ENCODE data around the gene GUCY1B1. TPM values are rescaled to one million over a fixed set of nuclear protein-coding genes. Genes with fewer than 3 reads are reported as not detected.

The GUCY1B1 gene
- polyA plus RNA-seq, 1 of the 3 experiments (the other 2 are of a cell fraction): 0.38 TPM

- Histone ChIP-seq H3K4me1 (ENCODE audit: control insufficient read depth in 1 of 2, insufficient read depth in 2 of 2, low read depth in 1 of 2, low read length in 1 of 2) (no peaks in the 10 kb centered on the region), H3K79me2 (ENCODE audit: insufficient read depth) (no peaks in the 10 kb centered on the region), H3K36me3 (replicated peaks in 1 of 2; ENCODE audit: control insufficient read depth in 1 of 2, insufficient read depth in 2 of 2, low read length in 1 of 2) (no peaks in the 10 kb centered on the region), H3K4me3 (ENCODE audit: low read depth in 2 of 2, low read length in 1 of 2) (no peak overlapping the region), H3K27ac (ENCODE audit: low read depth in 2 of 2, low read length in 1 of 2) (no peak overlapping the region), H3K9ac (no peak overlapping the region), H3K9me2 (no peaks in the 10 kb centered on the region), H3K4me2 (no peak overlapping the region), H3F3A (replicated peaks; ENCODE audit: insufficient read depth) (no peaks in the 10 kb centered on the region), H4K20me1 (ENCODE audit: insufficient read depth) (no peaks in the 10 kb centered on the region), H3K27me3 (ENCODE audit: insufficient read depth) (no peaks in the 10 kb centered on the region), H3K9me3 (no peaks in the 10 kb centered on the region), H2AFZ (ENCODE audit: low read depth) (no peak overlapping the region)
- 65% methylated on average over 5 of the region's 5 CpGs for WGBS (ENCODE audit: low lambda C conversion rate)
- ChIA-PET CTCF (interaction anchor here (1.3 kb wide), 1 partner anchor 10 kb away, joined by 6 read pairs; the partner anchor contains the start of gene GUCY1B1), POLR2A (no interaction called here)
- no peak for DNase-seq
- no peak for TF ChIP-seq SMC3 (IDR thresholded peaks at IDR 0.05; ENCODE audit: low read depth, low read length)
- TF ChIP-seq, protein P1, sequence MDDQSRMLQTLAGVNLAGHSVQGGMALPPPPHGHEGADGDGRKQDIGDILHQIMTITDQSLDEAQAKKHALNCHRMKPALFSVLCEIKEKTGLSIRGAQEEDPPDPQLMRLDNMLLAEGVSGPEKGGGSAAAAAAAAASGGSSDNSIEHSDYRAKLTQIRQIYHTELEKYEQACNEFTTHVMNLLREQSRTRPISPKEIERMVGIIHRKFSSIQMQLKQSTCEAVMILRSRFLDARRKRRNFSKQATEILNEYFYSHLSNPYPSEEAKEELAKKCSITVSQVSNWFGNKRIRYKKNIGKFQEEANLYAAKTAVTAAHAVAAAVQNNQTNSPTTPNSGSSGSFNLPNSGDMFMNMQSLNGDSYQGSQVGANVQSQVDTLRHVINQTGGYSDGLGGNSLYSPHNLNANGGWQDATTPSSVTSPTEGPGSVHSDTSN (IDR thresholded peaks at IDR 0.05): no peak
Observed at GRCh38 chr4:155749041-155749440, 9.8 kb upstream of the GUCY1B1 start.

DNA sequence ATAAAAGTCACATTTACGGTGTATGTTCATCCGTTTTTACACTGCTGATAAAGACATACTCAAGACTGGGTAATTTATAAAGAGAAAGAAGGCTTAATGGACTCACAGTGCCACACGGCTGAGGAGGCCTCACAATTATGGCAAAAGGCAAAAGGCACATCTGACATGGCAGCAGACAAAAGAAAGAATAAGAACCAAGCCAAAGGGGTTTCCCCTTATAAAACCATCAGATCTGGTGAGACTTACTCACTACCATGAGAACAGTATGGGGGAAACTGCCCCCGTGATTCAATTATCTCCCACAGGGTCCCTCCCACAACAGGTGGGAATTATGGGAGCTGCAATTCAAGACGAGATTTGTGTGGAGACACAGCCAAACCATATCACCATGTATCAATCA lies 7.3 kb upstream of the GUCY1B1 start:
- no peak overlapping the region for H3K27ac ChIP-seq (ENCODE audit: low read depth in 2 of 2, low read length in 1 of 2)
- H3K4me3 ChIP-seq (ENCODE audit: low read depth in 2 of 2, low read length in 1 of 2): no peak overlapping the region
- 55% methylated on average over 5 of the region's 5 CpGs for WGBS (ENCODE audit: low lambda C conversion rate)
- no peaks in the 10 kb centered on the region for H3K4me1 ChIP-seq (ENCODE audit: control insufficient read depth in 1 of 2, insufficient read depth in 2 of 2, low read depth in 1 of 2, low read length in 1 of 2)
- POLR2A ChIA-PET: no interaction called here
- H3K27me3 ChIP-seq (ENCODE audit: insufficient read depth): no peaks in the 10 kb centered on the region
- no peak overlapping the region for H2AFZ ChIP-seq (ENCODE audit: low read depth)
- CTCF ChIA-PET: no interaction called here
- TF ChIP-seq FOXJ3 (CRISPR knock-in tag; IDR thresholded peaks at IDR 0.05): no peak
- TF ChIP-seq, protein P2, sequence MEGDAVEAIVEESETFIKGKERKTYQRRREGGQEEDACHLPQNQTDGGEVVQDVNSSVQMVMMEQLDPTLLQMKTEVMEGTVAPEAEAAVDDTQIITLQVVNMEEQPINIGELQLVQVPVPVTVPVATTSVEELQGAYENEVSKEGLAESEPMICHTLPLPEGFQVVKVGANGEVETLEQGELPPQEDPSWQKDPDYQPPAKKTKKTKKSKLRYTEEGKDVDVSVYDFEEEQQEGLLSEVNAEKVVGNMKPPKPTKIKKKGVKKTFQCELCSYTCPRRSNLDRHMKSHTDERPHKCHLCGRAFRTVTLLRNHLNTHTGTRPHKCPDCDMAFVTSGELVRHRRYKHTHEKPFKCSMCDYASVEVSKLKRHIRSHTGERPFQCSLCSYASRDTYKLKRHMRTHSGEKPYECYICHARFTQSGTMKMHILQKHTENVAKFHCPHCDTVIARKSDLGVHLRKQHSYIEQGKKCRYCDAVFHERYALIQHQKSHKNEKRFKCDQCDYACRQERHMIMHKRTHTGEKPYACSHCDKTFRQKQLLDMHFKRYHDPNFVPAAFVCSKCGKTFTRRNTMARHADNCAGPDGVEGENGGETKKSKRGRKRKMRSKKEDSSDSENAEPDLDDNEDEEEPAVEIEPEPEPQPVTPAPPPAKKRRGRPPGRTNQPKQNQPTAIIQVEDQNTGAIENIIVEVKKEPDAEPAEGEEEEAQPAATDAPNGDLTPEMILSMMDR (IDR thresholded peaks at IDR 0.05): no peak
- no peak for TF ChIP-seq TEAD4 (IDR thresholded peaks at IDR 0.05; ENCODE audit: borderline replicate concordance, insufficient read depth)
- no peak for TF ChIP-seq FOSL2 (IDR thresholded peaks at IDR 0.05; ENCODE audit: borderline replicate concordance, low read depth)
- TF ChIP-seq RCOR1 (IDR thresholded peaks at IDR 0.05; ENCODE audit: low read length): no peak
- TF ChIP-seq REST (IDR thresholded peaks at IDR 0.05; ENCODE audit: low read depth, low read length): no peak
- TF ChIP-seq, protein P3, sequence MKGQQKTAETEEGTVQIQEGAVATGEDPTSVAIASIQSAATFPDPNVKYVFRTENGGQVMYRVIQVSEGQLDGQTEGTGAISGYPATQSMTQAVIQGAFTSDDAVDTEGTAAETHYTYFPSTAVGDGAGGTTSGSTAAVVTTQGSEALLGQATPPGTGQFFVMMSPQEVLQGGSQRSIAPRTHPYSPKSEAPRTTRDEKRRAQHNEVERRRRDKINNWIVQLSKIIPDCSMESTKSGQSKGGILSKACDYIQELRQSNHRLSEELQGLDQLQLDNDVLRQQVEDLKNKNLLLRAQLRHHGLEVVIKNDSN (IDR thresholded peaks at IDR 0.05; ENCODE audit: borderline replicate concordance, low read depth): no peak
- TF ChIP-seq RAD21 (IDR thresholded peaks at IDR 0.05; ENCODE audit: low read length): no peak
- no peak for TF ChIP-seq YY1 (IDR thresholded peaks at IDR 0.05; ENCODE audit: low read depth)
- TF ChIP-seq SIN3A (IDR thresholded peaks at IDR 0.05; ENCODE audit: borderline replicate concordance, low read depth, low read length): no peak
- no peak for TF ChIP-seq EP300 (IDR thresholded peaks at IDR 0.05; ENCODE audit: borderline replicate concordance in 1 of 2, low read depth in 1 of 2, low read length in 1 of 2)
- no peak for TF ChIP-seq POLR2AphosphoS5 (IDR thresholded peaks at IDR 0.05; ENCODE audit: low read depth, low read length)
- TF ChIP-seq FOXM1 (IDR thresholded peaks at IDR 0.05; ENCODE audit: low read depth): no peak
- no peak for TF ChIP-seq MEF2A (IDR thresholded peaks at IDR 0.05; ENCODE audit: borderline replicate concordance, low read depth)
- H3K79me2 ChIP-seq (ENCODE audit: insufficient read depth): no peaks in the 10 kb centered on the region
- H4K20me1 ChIP-seq (ENCODE audit: insufficient read depth): no peaks in the 10 kb centered on the region
- H3F3A ChIP-seq (replicated peaks; ENCODE audit: insufficient read depth): no peaks in the 10 kb centered on the region
- no peak overlapping the region for H3K9ac ChIP-seq
- H3K4me2 ChIP-seq: no peak overlapping the region
- no peak for DNase-seq
- no peaks in the 10 kb centered on the region for H3K36me3 ChIP-seq (replicated peaks in 1 of 2; ENCODE audit: control insufficient read depth in 1 of 2, insufficient read depth in 2 of 2, low read length in 1 of 2)
- H3K9me2 ChIP-seq: no peaks in the 10 kb centered on the region
- no peaks in the 10 kb centered on the region for H3K9me3 ChIP-seq

All from SK-N-SH (cell line).